Stimulated activated CD4-positive, alpha-beta T cell treated with anti-CD3 and anti-CD28 coated beads, TNF-alpha, amount 100 ng/mL, for 24 hours (primary cell): ENCODE data around the gene SPOCK1.

Experiments used
- DNase-seq, 3 experiments: peaks; one replicate each; pipeline ENCODE4 v3.0.0-alpha.2; 2020; ENCODE audit warnings: low read depth in 3 of 3

Gene SPOCK1

GRCh38 chr5:137113161-137113560 lies 386.0 kb downstream of the SPOCK1 start:
- no peak for DNase-seq

GRCh38 chr5:137105351-137106035 lies 393.6 kb downstream of the SPOCK1 start:
- DNase-seq: no peak

- DNase-seq: no peak
These were observed 397.6 kb downstream of the SPOCK1 start for GRCh38 chr5:137101544-137101943.

- DNase-seq: no peak
These were observed 399.5 kb downstream of the SPOCK1 start for GRCh38 chr5:137099651-137100050.

- no peak for DNase-seq
These were observed 400.5 kb downstream of the SPOCK1 start for GRCh38 chr5:137098663-137099062.

GRCh38 chr5:137098238-137098637 lies 400.9 kb downstream of the SPOCK1 start:
- DNase-seq: no peak

GRCh38 chr5:137097203-137097602 lies 401.9 kb downstream of the SPOCK1 start:
- no peak for DNase-seq

- no peak for DNase-seq
These were observed 402.7 kb downstream of the SPOCK1 start for GRCh38 chr5:137096149-137097103.

- DNase-seq: no peak
These were observed 403.5 kb downstream of the SPOCK1 start for GRCh38 chr5:137095597-137095996.

GRCh38 chr5:137092831-137093230 lies 406.3 kb downstream of the SPOCK1 start:
- no peak for DNase-seq

GRCh38 chr5:137091472-137091871 lies 407.7 kb downstream of the SPOCK1 start:
- DNase-seq: no peak

GRCh38 chr5:137090721-137091120 lies 408.4 kb downstream of the SPOCK1 start:
- DNase-seq: no peak

GRCh38 chr5:137090151-137090550 lies 409.0 kb downstream of the SPOCK1 start:
- no peak for DNase-seq

GRCh38 chr5:137088175-137088574 lies 411.0 kb downstream of the SPOCK1 start:
- no peak for DNase-seq

GRCh38 chr5:137086342-137086741 lies 412.8 kb downstream of the SPOCK1 start:
- no peak for DNase-seq

GRCh38 chr5:137085206-137085605 lies 413.9 kb downstream of the SPOCK1 start:
- DNase-seq: no peak

- DNase-seq: no peak
These were observed 415.1 kb downstream of the SPOCK1 start for GRCh38 chr5:137084016-137084415.

- no peak for DNase-seq
These were observed 416.2 kb downstream of the SPOCK1 start for GRCh38 chr5:137082951-137083350.

- no peak for DNase-seq
These were observed 420.9 kb downstream of the SPOCK1 start for GRCh38 chr5:137078171-137078665.

GRCh38 chr5:137075163-137075970 lies 423.8 kb downstream of the SPOCK1 start:
- peak in 1 of 3 experiments; percentile 26 for DNase-seq

- no peak for DNase-seq
These were observed 425.9 kb downstream of the SPOCK1 start for GRCh38 chr5:137073189-137073588.
